Fibroblast of the aortic adventitia (primary cell): Measurements from ENCODE around the gene DVL1. TPM values are rescaled to one million over a fixed set of nuclear protein-coding genes. Genes with fewer than 3 reads are reported as not detected.
"Not testable (repeated sequence)": the region's sequence is repeated elsewhere in the genome, so short reads cannot be mapped to it uniquely, and the experiment has no call there.

Experiments used
- DNase-seq: peaks from one replicate; pipeline ENCODE4 v3.0.0-alpha.2; 2010; ENCODE audit warnings: low read depth
- H3K4me3 ChIP-seq: 2 replicates; pipeline ENCODE4 v1.5.1; 2011; ENCODE audit warnings: low read depth, mild to moderate bottlenecking, control low read depth, low read length, moderate library complexity
- total RNA-seq: library from RNA; depleted of rRNA; stranded (reverse); fragments of >200 nt; gene quantifications from 2 replicates; pipeline ENCODE4 v1.2.3, GENCODE V29; 2012; ENCODE audit warnings: low replicate concordance
- TF ChIP-seq, protein P1 (sequence below): IDR thresholded peaks from 2 replicates; pipeline ENCODE4 v1.5.1; 2011; ENCODE audit warnings: mild to moderate bottlenecking, low read length, control low read depth, inconsistent platforms; ENCODE audit not compliant: insufficient read depth

DVL1 gene
- total RNA-seq, 1 donor = 89.0 TPM

- TF ChIP-seq, protein P1, sequence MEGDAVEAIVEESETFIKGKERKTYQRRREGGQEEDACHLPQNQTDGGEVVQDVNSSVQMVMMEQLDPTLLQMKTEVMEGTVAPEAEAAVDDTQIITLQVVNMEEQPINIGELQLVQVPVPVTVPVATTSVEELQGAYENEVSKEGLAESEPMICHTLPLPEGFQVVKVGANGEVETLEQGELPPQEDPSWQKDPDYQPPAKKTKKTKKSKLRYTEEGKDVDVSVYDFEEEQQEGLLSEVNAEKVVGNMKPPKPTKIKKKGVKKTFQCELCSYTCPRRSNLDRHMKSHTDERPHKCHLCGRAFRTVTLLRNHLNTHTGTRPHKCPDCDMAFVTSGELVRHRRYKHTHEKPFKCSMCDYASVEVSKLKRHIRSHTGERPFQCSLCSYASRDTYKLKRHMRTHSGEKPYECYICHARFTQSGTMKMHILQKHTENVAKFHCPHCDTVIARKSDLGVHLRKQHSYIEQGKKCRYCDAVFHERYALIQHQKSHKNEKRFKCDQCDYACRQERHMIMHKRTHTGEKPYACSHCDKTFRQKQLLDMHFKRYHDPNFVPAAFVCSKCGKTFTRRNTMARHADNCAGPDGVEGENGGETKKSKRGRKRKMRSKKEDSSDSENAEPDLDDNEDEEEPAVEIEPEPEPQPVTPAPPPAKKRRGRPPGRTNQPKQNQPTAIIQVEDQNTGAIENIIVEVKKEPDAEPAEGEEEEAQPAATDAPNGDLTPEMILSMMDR = no peak
- no peak overlapping the region for H3K4me3 ChIP-seq
- no peak for DNase-seq
These were observed 27.7 kb downstream of the DVL1 start for GRCh38 chr1:1321477-1321876.

DNA sequence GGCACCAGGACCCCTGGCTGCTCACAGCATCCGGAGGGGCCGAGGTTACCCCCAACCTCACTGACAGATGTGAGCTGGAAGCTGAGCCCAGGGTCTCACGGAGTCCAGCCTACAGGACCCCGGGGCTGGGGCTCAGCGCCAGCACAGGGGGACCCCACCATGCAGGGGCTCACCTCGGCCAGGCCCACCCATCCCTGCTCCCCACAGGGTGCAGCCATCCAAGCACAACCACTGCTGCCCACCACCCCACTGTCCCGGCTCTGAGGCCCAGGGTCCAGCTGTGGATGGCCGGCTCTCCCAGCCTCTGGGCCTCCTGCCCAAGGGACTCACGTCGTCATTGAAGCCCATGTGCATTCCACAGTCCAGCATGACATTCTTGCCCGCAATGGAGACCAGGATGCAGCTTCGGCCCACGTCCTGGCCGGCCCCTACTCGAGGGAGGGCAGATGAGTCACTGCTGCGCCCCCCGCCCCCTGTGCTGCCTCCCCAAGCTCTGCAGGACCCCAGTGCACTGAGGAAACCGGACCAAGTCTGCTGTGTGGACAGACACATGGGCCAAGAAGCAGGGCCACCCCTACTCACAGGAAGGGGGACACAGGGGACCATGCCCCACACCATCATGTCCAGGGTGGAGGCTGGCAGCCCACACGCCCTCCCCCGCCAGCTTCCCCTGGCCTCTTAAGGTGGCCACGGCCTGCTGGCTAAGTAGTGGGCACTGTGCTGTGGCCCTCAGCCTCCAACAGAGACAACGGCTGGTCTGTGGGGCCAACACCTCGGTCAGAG, 28.4 kb downstream of the DVL1 start:
- TF ChIP-seq, protein P1 = no peak
- no peak overlapping the region for H3K4me3 ChIP-seq
- no peak for DNase-seq

GRCh38 chr1:1319646-1319941, 29.6 kb downstream of the DVL1 start:
- no peak for DNase-seq
- no peak overlapping the region for H3K4me3 ChIP-seq
- TF ChIP-seq, protein P1 = no peak

GRCh38 chr1:1318777-1319645, 30.2 kb downstream of the DVL1 start:
- no peak overlapping the region for H3K4me3 ChIP-seq
- TF ChIP-seq, protein P1 = no peak
- DNase-seq = no peak

DNA sequence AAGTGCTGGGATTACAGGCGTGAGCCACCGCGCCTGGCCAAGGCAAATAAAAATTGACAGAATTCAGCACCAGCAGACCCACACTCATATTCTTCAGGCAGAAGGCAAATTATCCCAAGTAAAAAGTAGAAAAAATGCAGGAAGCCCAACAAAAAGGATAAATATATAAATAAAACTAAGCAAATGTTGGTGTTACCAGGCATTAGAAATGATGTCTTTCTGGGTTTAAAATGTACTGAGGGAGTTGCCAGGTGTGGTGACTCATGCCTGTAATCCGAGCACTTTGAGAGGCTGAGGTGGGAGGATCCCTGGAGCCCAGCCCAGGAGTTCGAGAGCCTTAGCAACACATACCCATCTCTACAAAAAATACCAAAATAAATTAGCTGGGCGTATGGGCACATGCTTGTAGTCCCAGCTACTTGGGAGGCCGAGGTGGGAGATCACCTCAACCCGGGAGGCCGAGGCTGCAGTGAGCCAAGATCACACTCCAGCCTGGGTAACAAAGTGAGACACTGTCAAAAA, 31.0 kb downstream of the DVL1 start:
- TF ChIP-seq, protein P1 = no peak

GRCh38 chr1:1317420-1317819, 31.8 kb downstream of the DVL1 start:
- DNase-seq = no peak

More for the DNA sequence above, 31.0 kb downstream of the DVL1 start:
- peak; percentile 96 for DNase-seq
- no peak overlapping the region for H3K4me3 ChIP-seq

DNA sequence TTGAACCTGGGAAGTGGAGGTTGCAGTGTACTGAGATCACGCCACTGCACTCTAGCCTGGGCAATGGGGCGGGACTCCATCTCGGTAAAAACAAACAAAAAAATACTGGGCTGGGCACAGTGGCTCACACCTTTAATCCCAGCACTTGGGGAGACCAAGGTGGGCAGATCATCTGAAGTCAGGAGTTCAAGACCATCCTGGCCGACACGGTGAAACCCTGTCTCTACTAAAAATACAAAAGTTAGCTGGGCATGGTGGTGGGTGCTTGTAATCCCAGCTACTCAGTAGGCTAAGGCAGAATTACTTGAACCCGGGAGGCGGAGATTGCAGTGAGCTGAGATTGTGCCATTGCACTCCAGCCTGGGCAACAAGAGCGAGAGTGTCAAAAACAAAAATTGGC, 33.0 kb downstream of the DVL1 start:
- not testable (repeated sequence) for DNase-seq

More at GRCh38 chr1:1317420-1317819, 31.8 kb downstream of the DVL1 start:
- no peak overlapping the region for H3K4me3 ChIP-seq
- TF ChIP-seq, protein P1 = no peak

More for the DNA sequence above, 33.0 kb downstream of the DVL1 start:
- not testable (repeated sequence) for H3K4me3 ChIP-seq
